ENCODE results near the gene THSD7B.

DNA sequence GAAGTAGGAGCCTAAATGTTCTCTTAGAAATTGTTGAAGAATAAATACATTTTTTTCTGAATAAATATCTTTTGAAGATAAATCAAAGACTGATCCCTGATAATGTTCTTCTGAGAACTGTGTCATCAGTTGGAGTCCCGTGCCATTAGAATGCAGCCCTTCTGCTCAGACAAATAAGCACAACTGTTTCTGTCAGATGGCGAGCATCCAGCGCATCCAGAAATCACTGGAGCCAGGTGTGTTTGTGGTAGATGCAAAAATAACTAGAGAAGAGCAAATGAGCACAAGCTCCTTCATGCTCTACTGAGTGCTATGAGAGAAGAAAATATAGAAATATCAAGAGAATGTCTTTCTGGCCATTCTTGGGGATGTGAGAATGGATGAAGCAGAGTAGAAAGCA, 573.7 kb downstream of the THSD7B start:
- TF ChIP-seq, protein P1, sequence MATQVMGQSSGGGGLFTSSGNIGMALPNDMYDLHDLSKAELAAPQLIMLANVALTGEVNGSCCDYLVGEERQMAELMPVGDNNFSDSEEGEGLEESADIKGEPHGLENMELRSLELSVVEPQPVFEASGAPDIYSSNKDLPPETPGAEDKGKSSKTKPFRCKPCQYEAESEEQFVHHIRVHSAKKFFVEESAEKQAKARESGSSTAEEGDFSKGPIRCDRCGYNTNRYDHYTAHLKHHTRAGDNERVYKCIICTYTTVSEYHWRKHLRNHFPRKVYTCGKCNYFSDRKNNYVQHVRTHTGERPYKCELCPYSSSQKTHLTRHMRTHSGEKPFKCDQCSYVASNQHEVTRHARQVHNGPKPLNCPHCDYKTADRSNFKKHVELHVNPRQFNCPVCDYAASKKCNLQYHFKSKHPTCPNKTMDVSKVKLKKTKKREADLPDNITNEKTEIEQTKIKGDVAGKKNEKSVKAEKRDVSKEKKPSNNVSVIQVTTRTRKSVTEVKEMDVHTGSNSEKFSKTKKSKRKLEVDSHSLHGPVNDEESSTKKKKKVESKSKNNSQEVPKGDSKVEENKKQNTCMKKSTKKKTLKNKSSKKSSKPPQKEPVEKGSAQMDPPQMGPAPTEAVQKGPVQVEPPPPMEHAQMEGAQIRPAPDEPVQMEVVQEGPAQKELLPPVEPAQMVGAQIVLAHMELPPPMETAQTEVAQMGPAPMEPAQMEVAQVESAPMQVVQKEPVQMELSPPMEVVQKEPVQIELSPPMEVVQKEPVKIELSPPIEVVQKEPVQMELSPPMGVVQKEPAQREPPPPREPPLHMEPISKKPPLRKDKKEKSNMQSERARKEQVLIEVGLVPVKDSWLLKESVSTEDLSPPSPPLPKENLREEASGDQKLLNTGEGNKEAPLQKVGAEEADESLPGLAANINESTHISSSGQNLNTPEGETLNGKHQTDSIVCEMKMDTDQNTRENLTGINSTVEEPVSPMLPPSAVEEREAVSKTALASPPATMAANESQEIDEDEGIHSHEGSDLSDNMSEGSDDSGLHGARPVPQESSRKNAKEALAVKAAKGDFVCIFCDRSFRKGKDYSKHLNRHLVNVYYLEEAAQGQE (IDR thresholded peaks at IDR 0.05) = no peak
- TF ChIP-seq MAZ (IDR thresholded peaks at IDR 0.05; ENCODE audit: borderline replicate concordance, low read depth, low read length) = no peak
- TF ChIP-seq, protein P2, sequence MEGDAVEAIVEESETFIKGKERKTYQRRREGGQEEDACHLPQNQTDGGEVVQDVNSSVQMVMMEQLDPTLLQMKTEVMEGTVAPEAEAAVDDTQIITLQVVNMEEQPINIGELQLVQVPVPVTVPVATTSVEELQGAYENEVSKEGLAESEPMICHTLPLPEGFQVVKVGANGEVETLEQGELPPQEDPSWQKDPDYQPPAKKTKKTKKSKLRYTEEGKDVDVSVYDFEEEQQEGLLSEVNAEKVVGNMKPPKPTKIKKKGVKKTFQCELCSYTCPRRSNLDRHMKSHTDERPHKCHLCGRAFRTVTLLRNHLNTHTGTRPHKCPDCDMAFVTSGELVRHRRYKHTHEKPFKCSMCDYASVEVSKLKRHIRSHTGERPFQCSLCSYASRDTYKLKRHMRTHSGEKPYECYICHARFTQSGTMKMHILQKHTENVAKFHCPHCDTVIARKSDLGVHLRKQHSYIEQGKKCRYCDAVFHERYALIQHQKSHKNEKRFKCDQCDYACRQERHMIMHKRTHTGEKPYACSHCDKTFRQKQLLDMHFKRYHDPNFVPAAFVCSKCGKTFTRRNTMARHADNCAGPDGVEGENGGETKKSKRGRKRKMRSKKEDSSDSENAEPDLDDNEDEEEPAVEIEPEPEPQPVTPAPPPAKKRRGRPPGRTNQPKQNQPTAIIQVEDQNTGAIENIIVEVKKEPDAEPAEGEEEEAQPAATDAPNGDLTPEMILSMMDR (IDR thresholded peaks at IDR 0.05) = no peak
- no peak for TF ChIP-seq GATA3 (IDR thresholded peaks at IDR 0.05; ENCODE audit: borderline replicate concordance)
- no peak for TF ChIP-seq BHLHE40 (IDR thresholded peaks at IDR 0.05; ENCODE audit: low read depth, low read length)
- no peak for TF ChIP-seq CEBPB (IDR thresholded peaks at IDR 0.05)
- TF ChIP-seq CHD2 (IDR thresholded peaks at IDR 0.05; ENCODE audit: low read length, partially characterized antibody) = no peak
- TF ChIP-seq JUNB (IDR thresholded peaks at IDR 0.05) = no peak
- no peak for TF ChIP-seq POLR2A (IDR thresholded peaks at IDR 0.05; ENCODE audit: low read length)
- TF ChIP-seq ESRRA (IDR thresholded peaks at IDR 0.05; ENCODE audit: borderline replicate concordance, low read length) = no peak
